HepG2 (cell line): Measurements from ENCODE around the gene KCNT1. TPM values are rescaled to one million over a fixed set of nuclear protein-coding genes. Genes with fewer than 3 reads are reported as not detected.

Experiments used
- ATAC-seq: fragments of 200-7000 bp; cut with Tn5 transposase; 3 replicates; pipeline ENCODE4 v1.9.1; 2020; ENCODE audit warnings: mild to moderate bottlenecking, moderate library complexity
- BruUV-seq: library from RNA; stranded (reverse); fragments of 400-500 nt; replicated peaks from 2 replicates; lab custom pipeline; 2021; lab: Mats Ljungman, UMichigan
- CTCF ChIA-PET: fragments of 300-600 bp; formaldehyde crosslinking; extraction: SDS; loops from one replicate; lab custom pipeline; 2021; ENCODE audit warnings: low total read pairs, inconsistent platforms, low intra/inter-chr PET ratio; lab: Yijun Ruan, JAX
- POLR2A ChIA-PET: fragments of 350-600 bp; sonication (Branson Sonifier 250); formaldehyde crosslinking; loops from one replicate; lab custom pipeline; 2020; ENCODE audit warnings: antibody characterized with exemption, inconsistent platforms; lab: Yijun Ruan, JAX
- DNase-seq: peaks from one replicate; pipeline ENCODE4 v3.0.0-alpha.2; 2015; ENCODE audit warnings: low spot score
- FAIRE-seq: peaks from 3 replicates; lab custom pipeline; 2011; peaks lifted over from hg19 to GRCh38; lab: Jason Lieb, UNC
- H2AFZ ChIP-seq: one replicate; pipeline ENCODE4 v1.6.1; 2011; ENCODE audit warnings: low read length, inconsistent platforms
- H3K27ac ChIP-seq: fragments of 300-600 bp; 3 replicates; pipeline ENCODE4 v1.8.0; 2011; ENCODE audit warnings: mixed run types, mild to moderate bottlenecking, mixed read lengths, low read length, inconsistent platforms; ENCODE audit not compliant: insufficient read depth; ENCODE audit errors: extremely low read length
- H3K27me3 ChIP-seq, 2 experiments: fragments of 200-600 bp in 1 of 2; 2 replicates in 1 of 2; 3 replicates in 1 of 2; pipeline versions ENCODE4 v1.6.0 to v1.8.0; 2011; ENCODE audit warnings: low read length in 2 of 2, mild to moderate bottlenecking in 2 of 2, moderate library complexity in 2 of 2, inconsistent platforms in 1 of 2; ENCODE audit not compliant: insufficient read depth in 2 of 2, control insufficient read depth in 1 of 2
- H3K36me3 ChIP-seq, 2 experiments: fragments of 200-600 bp in 1 of 2; replicated peaks in 1 of 2; 2 replicates in 1 of 2; 3 replicates in 1 of 2; pipeline versions ENCODE4 v1.5.1 to v1.8.0; 2011; ENCODE audit warnings: low read length in 2 of 2, inconsistent platforms in 1 of 2; ENCODE audit not compliant: insufficient read depth in 2 of 2, control insufficient read depth in 1 of 2
- H3K4me1 ChIP-seq: 2 replicates; pipeline ENCODE4 v1.5.1; 2012; ENCODE audit warnings: low read length, inconsistent platforms; ENCODE audit not compliant: insufficient read depth
- H3K4me2 ChIP-seq: 2 replicates; pipeline ENCODE4 v1.6.0; 2011; ENCODE audit warnings: low read depth, low read length, inconsistent platforms
- H3K4me3 ChIP-seq, 3 experiments: fragments of 200-600 bp in 1 of 3; sonication (generic), shearing (Covaris generic) in 1 of 3; replicated peaks in 1 of 3; 2 replicates each; pipeline ENCODE4 v1.5.1; 2011 to 2016; ENCODE audit warnings: low read length in 3 of 3, inconsistent platforms in 2 of 3, low read depth in 2 of 3, mild to moderate bottlenecking in 2 of 3, control low read depth in 1 of 3, mixed read lengths in 1 of 3; ENCODE audit not compliant: insufficient read depth in 1 of 3
- H3K79me2 ChIP-seq: one replicate; pipeline ENCODE4 v1.6.1; 2011; ENCODE audit warnings: low read length, inconsistent platforms; ENCODE audit not compliant: insufficient read depth
- H3K9ac ChIP-seq: 2 replicates; pipeline ENCODE4 v1.6.0; 2011; ENCODE audit warnings: mild to moderate bottlenecking, low read depth, low read length, inconsistent platforms; ENCODE audit not compliant: insufficient read depth
- H3K9me3 ChIP-seq: 2 replicates; pipeline ENCODE4 v1.5.1; 2012; ENCODE audit warnings: mild to moderate bottlenecking, low read length
- H4K20me1 ChIP-seq: 2 replicates; pipeline ENCODE4 v1.6.0; 2011; ENCODE audit warnings: inconsistent platforms, mild to moderate bottlenecking, low read length, moderate library complexity; ENCODE audit not compliant: insufficient read depth
- DMAP1 ChIP-seq: IDR thresholded peaks from 2 replicates; pipeline ENCODE4 v1.6.1; 2016
- ESRRA ChIP-seq: sonication (generic); formaldehyde crosslinking; IDR thresholded peaks from 2 replicates; pipeline ENCODE4 v1.5.1; 2020; ENCODE audit warnings: mild to moderate bottlenecking, low read depth, missing genetic modification reagents
- FOXM1 ChIP-seq: sonication (generic); formaldehyde crosslinking; IDR thresholded peaks from 2 replicates; pipeline ENCODE4 v1.5.0; 2020; ENCODE audit warnings: missing genetic modification reagents
- JUN ChIP-seq: sonication (generic); formaldehyde crosslinking; IDR thresholded peaks from 2 replicates; pipeline ENCODE4 v1.4.0; 2020; ENCODE audit warnings: mild to moderate bottlenecking, missing genetic modification reagents
- REPIN1 ChIP-seq: sonication (generic); formaldehyde crosslinking; IDR thresholded peaks from 2 replicates; pipeline ENCODE4 v1.8.0; 2022; ENCODE audit warnings: missing genetic modification reagents, low read depth, mild to moderate bottlenecking, borderline replicate concordance
- RFXANK ChIP-seq: IDR thresholded peaks from 2 replicates; pipeline ENCODE4 v1.6.1; 2016
- SP2 ChIP-seq: sonication (generic); formaldehyde crosslinking; IDR thresholded peaks from 2 replicates; pipeline ENCODE4 v1.5.1; 2020; ENCODE audit warnings: mild to moderate bottlenecking, missing genetic modification reagents
- ZNF616 ChIP-seq: sonication (generic); formaldehyde crosslinking; IDR thresholded peaks from 2 replicates; pipeline ENCODE4 v1.5.0; 2020; ENCODE audit warnings: low read depth, mild to moderate bottlenecking, missing genetic modification reagents
- ZNF773 ChIP-seq: sonication (generic); formaldehyde crosslinking; IDR thresholded peaks from 2 replicates; pipeline ENCODE4 v1.4.0; 2020; ENCODE audit warnings: missing genetic modification reagents, borderline replicate concordance
- ZSCAN9 ChIP-seq: IDR thresholded peaks from 2 replicates; pipeline ENCODE4 v1.6.1; 2016; ENCODE audit warnings: borderline replicate concordance
- WGBS: methylation state at CpG from one replicate; pipeline ENCODE4 v1.1.6; 2017; ENCODE audit warnings: low lambda C conversion rate; 5-methylcytosine and 5-hydroxymethylcytosine counted together
- in situ Hi-C: cut with HindIII; loops from 2 replicates; pipeline ENCODE4 v1.10.0; 2017; ENCODE audit warnings: low pct_unique_long_range_greater_than_20kb; ENCODE audit not compliant: extremely low pct_ligation_motif_present
- intact Hi-C: fragments of 100-400 bp; cut with micrococcal nuclease; formaldehyde crosslinking; loops from one replicate; pipeline ENCODE4 v1.10.0; 2022; ENCODE audit not compliant: unreplicated experiment
- polyA plus RNA-seq, 8 experiments: library from polyadenylated mRNA; depleted of rRNA in 3 of 8; stranded (reverse) in 7 of 8; unstranded in 1 of 8; fragments of >200 nt; fragmentation: Illumina TruSeq in 4 of 8; extraction: Trizol in 4 of 8; gene quantifications; 2 replicates each; pipeline versions ENCODE4 v1.2.1 to v1.2.3, GENCODE V29; 2011 to 2016; ENCODE audit warnings: low read depth in 4 of 8, missing spikeins in 1 of 8, mixed read lengths in 1 of 8; ENCODE audit not compliant: insufficient read depth in 1 of 8
- total RNA-seq, 5 experiments: library from RNA; depleted of rRNA; stranded (reverse); fragments of >200 nt; fragmentation: Illumina TruSeq; extraction: Trizol; gene quantifications; 2 replicates each; pipeline ENCODE4 v1.2.3, GENCODE V29; 2016; ENCODE audit warnings: low read depth in 1 of 5
- TF ChIP-seq, protein P1 (sequence below): fragments of 450-650 bp; IDR thresholded peaks from 2 replicates; pipeline ENCODE4 v1.6.1; 2016
- TF ChIP-seq, protein P2 (sequence below): sonication (generic); formaldehyde crosslinking; IDR thresholded peaks from 2 replicates; pipeline ENCODE4 v1.5.0; 2020; ENCODE audit warnings: missing genetic modification reagents
- TF ChIP-seq, protein P3 (sequence below): sonication (generic); formaldehyde crosslinking; IDR thresholded peaks from 2 replicates; pipeline ENCODE4 v1.9.0; 2021; ENCODE audit warnings: missing genetic modification reagents, mild to moderate bottlenecking, borderline replicate concordance

KCNT1 gene
- total and polyA plus RNA-seq, 2 of the 13 experiments (the other 11 are each of a cell fraction or from before 2014, with no cell fraction given) = not detected

DNA sequence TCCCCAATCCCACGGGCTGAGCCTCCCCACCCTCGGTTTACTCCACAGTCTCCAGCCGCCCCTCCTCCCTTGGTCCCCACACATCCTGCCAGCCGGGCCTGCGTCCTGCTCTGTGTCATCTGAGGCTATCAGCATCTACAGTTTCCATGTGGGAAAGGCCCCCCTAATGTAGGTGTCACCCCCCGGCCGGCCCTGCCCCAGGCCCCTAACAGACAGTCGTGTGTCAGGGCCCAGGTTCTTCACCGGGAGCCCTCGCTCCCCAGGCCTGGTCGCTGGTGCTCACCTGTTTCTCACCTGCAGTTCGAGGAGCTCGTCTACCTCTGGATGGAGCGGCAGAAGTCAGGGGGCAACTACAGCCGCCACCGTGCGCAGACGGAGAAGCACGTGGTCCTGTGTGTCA is 62.7 kb downstream of the KCNT1 start:
- Histone ChIP-seq H3K4me1 (no peaks in the 10 kb centered on the region), H3K4me3 (no peak overlapping the region), H3K9me3 (peaks cover 12% of the 10 kb centered on the region), H4K20me1 (no peaks in the 10 kb centered on the region), H2AFZ (no peak overlapping the region), H3K27me3 (peaks cover 6 to 41% of the 10 kb centered on the region in 2 experiments; a peak in 4 of 5 replicates), H3K9ac (no peak overlapping the region), H3K4me2 (no peak overlapping the region), H3K27ac (no peak overlapping the region), H3K36me3 (no peaks in the 10 kb centered on the region), H3K79me2 (no peaks in the 10 kb centered on the region)
- DNase-seq (no peak), FAIRE-seq (no peak), ATAC-seq (no peak)
- TF ChIP-seq REPIN1 (CRISPR knock-in tag) (no peak), JUN (CRISPR knock-in tag) (no peak), ZNF773 (CRISPR knock-in tag) (no peak), SP2 (CRISPR knock-in tag) (no peak)
- TF ChIP-seq, protein P1, sequence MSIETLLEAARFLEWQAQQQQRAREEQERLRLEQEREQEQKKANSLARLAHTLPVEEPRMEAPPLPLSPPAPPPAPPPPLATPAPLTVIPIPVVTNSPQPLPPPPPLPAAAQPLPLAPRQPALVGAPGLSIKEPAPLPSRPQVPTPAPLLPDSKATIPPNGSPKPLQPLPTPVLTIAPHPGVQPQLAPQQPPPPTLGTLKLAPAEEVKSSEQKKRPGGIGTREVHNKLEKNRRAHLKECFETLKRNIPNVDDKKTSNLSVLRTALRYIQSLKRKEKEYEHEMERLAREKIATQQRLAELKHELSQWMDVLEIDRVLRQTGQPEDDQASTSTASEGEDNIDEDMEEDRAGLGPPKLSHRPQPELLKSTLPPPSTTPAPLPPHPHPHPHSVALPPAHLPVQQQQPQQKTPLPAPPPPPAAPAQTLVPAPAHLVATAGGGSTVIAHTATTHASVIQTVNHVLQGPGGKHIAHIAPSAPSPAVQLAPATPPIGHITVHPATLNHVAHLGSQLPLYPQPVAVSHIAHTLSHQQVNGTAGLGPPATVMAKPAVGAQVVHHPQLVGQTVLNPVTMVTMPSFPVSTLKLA = peak; percentile 18; the same call in 1 of the 2 replicates
- POLR2A ChIA-PET = no interaction called here
- CTCF ChIA-PET = no interaction called here
- intact Hi-C loops (no loop called here), in situ Hi-C loops (no loop called here)
- no TSS peak for BruUV-seq
- WGBS = 21% methylated on average over 10 of the region's 19 CpGs

DNA sequence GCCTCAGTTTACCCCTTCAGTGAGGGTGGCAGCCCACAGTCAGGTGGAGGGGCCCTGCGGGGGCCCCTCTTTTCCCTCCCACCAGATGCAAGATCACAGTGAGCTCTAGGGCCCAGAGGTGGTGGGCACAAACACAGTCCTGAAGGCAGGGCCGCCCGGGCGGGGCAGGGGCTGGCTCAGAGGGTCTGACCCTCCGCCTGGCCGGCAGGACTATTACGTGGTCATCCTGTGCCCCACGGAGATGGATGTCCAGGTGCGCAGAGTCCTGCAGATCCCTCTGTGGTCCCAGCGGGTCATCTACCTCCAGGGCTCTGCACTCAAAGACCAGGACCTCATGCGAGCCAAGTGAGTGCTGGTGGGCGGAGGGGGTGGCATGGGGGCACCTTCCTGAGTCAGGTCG is 63.4 kb downstream of the KCNT1 start:
- Histone ChIP-seq H3K79me2 (no peaks in the 10 kb centered on the region), H3K36me3 (no peaks in the 10 kb centered on the region), H2AFZ (no peak overlapping the region), H3K27ac (no peak overlapping the region), H3K4me2 (no peak overlapping the region), H3K27me3 (peaks cover 6 to 35% of the 10 kb centered on the region in 2 experiments; a peak in 4 of 5 replicates), H3K4me3 (no peak overlapping the region), H3K9ac (no peak overlapping the region), H3K4me1 (no peaks in the 10 kb centered on the region), H3K9me3 (peaks cover 12% of the 10 kb centered on the region), H4K20me1 (no peaks in the 10 kb centered on the region)
- ChIA-PET POLR2A (no interaction called here), CTCF (no interaction called here)
- in situ Hi-C loops = no loop called here
- FAIRE-seq (no peak), DNase-seq (no peak), ATAC-seq (no peak)
- WGBS = 0% methylated on average over 1 of the region's 13 CpGs
- intact Hi-C loops = no loop called here
- BruUV-seq = no TSS peak
- TF ChIP-seq, protein P2, sequence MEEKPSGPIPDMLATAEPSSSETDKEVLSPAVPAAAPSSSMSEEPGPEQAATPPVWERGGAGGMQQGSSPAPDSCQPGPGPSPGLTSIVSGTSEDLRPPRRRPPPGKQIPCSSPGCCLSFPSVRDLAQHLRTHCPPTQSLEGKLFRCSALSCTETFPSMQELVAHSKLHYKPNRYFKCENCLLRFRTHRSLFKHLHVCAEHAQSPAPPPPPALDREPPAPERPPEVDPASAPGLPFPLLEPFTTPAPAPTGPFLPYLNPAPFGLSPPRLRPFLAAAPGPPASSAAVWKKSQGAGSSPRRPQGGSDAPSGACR (CRISPR knock-in tag) = no peak
- TF ChIP-seq RFXANK (CRISPR knock-in tag) (no peak), ZNF616 (CRISPR knock-in tag) (no peak), DMAP1 (CRISPR knock-in tag) (no peak), ZSCAN9 (CRISPR knock-in tag) (no peak), FOXM1 (CRISPR knock-in tag) (no peak), ESRRA (CRISPR knock-in tag) (no peak)
- TF ChIP-seq, protein P3, sequence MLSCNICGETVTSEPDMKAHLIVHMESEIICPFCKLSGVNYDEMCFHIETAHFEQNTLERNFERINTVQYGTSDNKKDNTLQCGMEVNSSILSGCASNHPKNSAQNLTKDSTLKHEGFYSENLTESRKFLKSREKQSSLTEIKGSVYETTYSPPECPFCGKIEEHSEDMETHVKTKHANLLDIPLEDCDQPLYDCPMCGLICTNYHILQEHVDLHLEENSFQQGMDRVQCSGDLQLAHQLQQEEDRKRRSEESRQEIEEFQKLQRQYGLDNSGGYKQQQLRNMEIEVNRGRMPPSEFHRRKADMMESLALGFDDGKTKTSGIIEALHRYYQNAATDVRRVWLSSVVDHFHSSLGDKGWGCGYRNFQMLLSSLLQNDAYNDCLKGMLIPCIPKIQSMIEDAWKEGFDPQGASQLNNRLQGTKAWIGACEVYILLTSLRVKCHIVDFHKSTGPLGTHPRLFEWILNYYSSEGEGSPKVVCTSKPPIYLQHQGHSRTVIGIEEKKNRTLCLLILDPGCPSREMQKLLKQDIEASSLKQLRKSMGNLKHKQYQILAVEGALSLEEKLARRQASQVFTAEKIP (CRISPR knock-in tag) = no peak
